Hypothalamus (tissue), 51 donors: Measurements from ENCODE around the gene SSPN.

Source experiments
- DNase-seq, 51 donors: peaks; one replicate each; lab custom pipeline; 2025; lab: John Stamatoyannopoulos, UW

The SSPN gene

GRCh38 chr12:26185532-26186320, 9.6 kb upstream of the SSPN start:
- no peak for DNase-seq

- DNase-seq, result no peak
Observed at GRCh38 chr12:26187014-26187798, 8.2 kb upstream of the SSPN start.

GRCh38 chr12:26188127-26188526, 7.2 kb upstream of the SSPN start:
- no peak for DNase-seq

- DNase-seq, result no peak
Observed at GRCh38 chr12:26188641-26189040, 6.7 kb upstream of the SSPN start.

- DNase-seq, result no peak
Observed at GRCh38 chr12:26192142-26192541, 3.2 kb upstream of the SSPN start.

- no peak for DNase-seq
Observed at GRCh38 chr12:26193539-26193938, 1.8 kb upstream of the SSPN start.

GRCh38 chr12:26195641-26196420, 458 bp downstream of the SSPN start:
- DNase-seq, result peak in 47 of 51 donors; percentile 27 to 90 (median 70)

GRCh38 chr12:26196421-26196716, 996 bp downstream of the SSPN start:
- DNase-seq, result peak in 7 of 51 donors; percentile 8 to 90 (median 50)

GRCh38 chr12:26197832-26198231, 2.5 kb downstream of the SSPN start:
- no peak for DNase-seq

GRCh38 chr12:26198742-26199141, 3.4 kb downstream of the SSPN start:
- DNase-seq, result peak in 2 of 51 donors; percentile 11 to 16

- no peak for DNase-seq
Observed at GRCh38 chr12:26203167-26203780, 7.9 kb downstream of the SSPN start.

GRCh38 chr12:26204612-26205289, 9.4 kb downstream of the SSPN start:
- peak in 5 of 51 donors; percentile 8 to 52 (median 30) for DNase-seq

GRCh38 chr12:26205298-26205697, 9.9 kb downstream of the SSPN start:
- no peak for DNase-seq

GRCh38 chr12:26205941-26206340, 10.6 kb downstream of the SSPN start:
- DNase-seq, result peak in 26 of 51 donors; percentile 13 to 78 (median 40)

- no peak for DNase-seq
Observed at GRCh38 chr12:26211331-26211730, 16.0 kb downstream of the SSPN start.

GRCh38 chr12:26212396-26212795, 17.0 kb downstream of the SSPN start:
- peak in 1 of 51 donors; percentile 7 for DNase-seq

- no peak for DNase-seq
Observed at GRCh38 chr12:26212988-26213387, 17.6 kb downstream of the SSPN start.

GRCh38 chr12:26214121-26214520, 18.7 kb downstream of the SSPN start:
- DNase-seq, result no peak

GRCh38 chr12:26219736-26220135, 24.4 kb downstream of the SSPN start:
- no peak for DNase-seq

- peak in 1 of 51 donors; percentile 14 for DNase-seq
Observed at GRCh38 chr12:26224657-26225056, 29.3 kb downstream of the SSPN start.
